Measurements from ENCODE around the gene ALPP. TPM values are rescaled to one million over a fixed set of nuclear protein-coding genes. Genes with fewer than 3 reads are reported as not detected.

ALPP gene
- total RNA-seq, 2 experiments from 2014 or later = not detected

- ChIA-PET POLR2A (no interaction called here), CTCF (no interaction called here)
- Histone ChIP-seq H3K27ac (ENCODE audit: low read depth in 1 of 2, low read length in 2 of 2) (no peak overlapping the region), H3K36me3 (ENCODE audit: insufficient read depth, low read length) (no peaks in the 10 kb centered on the region), H3K4me1 (ENCODE audit: insufficient read depth, low read length) (no peaks in the 10 kb centered on the region), H3K9me3 (ENCODE audit: control insufficient read depth in 1 of 2, insufficient read depth in 1 of 2, low read length in 2 of 2) (no peaks in the 10 kb centered on the region), H3K4me3 (ENCODE audit: low read length) (no peak overlapping the region), H3K27me3 (ENCODE audit: control insufficient read depth in 1 of 2, insufficient read depth in 2 of 2, low read length in 2 of 2) (peaks cover 0 to 5% of the 10 kb centered on the region in 2 experiments)
- Mint-ChIP-seq H3K36me3 (ENCODE audit: low read depth) (no peaks in the 10 kb centered on the region), H3K4me3 (no peak overlapping the region), H3K27me3 (peaks cover 22% of the 10 kb centered on the region), H3K4me1 (ENCODE audit: low read depth) (no peaks in the 10 kb centered on the region), H3K9me3 (no peaks in the 10 kb centered on the region), H3K27ac (no peak overlapping the region)
- intact Hi-C loops (cut with DNase I, micrococcal nuclease) = no loop called here
- no peak for ATAC-seq (ENCODE audit: poor library complexity)
- no peak for TF ChIP-seq CTCF (IDR thresholded peaks at IDR 0.05)
- DNase-seq = no peak
Measured at GRCh38 chr2:232396683-232397082, 18.1 kb downstream of the ALPP start.

GRCh38 chr2:232398293-232399034 is 19.9 kb downstream of the ALPP start:
- intact Hi-C loops (cut with DNase I, micrococcal nuclease) = no loop called here
- no peaks in the 10 kb centered on the region for H3K36me3 Mint-ChIP-seq (ENCODE audit: low read depth)
- no peaks in the 10 kb centered on the region for H3K4me1 Mint-ChIP-seq (ENCODE audit: low read depth)
- H3K36me3 ChIP-seq (ENCODE audit: insufficient read depth, low read length) = no peaks in the 10 kb centered on the region
- peaks cover 18% of the 10 kb centered on the region for H3K27me3 Mint-ChIP-seq
- no peak for ATAC-seq (ENCODE audit: poor library complexity)
- no peaks in the 10 kb centered on the region for H3K9me3 ChIP-seq (ENCODE audit: control insufficient read depth in 1 of 2, insufficient read depth in 1 of 2, low read length in 2 of 2)
- no peaks in the 10 kb centered on the region for H3K4me1 ChIP-seq (ENCODE audit: insufficient read depth, low read length)
- peaks cover 0 to 2% of the 10 kb centered on the region in 2 experiments for H3K27me3 ChIP-seq (ENCODE audit: control insufficient read depth in 1 of 2, insufficient read depth in 2 of 2, low read length in 2 of 2)
- H3K27ac ChIP-seq (ENCODE audit: low read depth in 1 of 2, low read length in 2 of 2) = no peak overlapping the region
- ChIA-PET CTCF (no interaction called here), POLR2A (interaction anchor here (0.6 kb wide), 1 partner anchor 144 kb away, joined by 4 read pairs; no protein-coding TSS in a partner anchor)
- no peak overlapping the region for H3K4me3 ChIP-seq (ENCODE audit: low read length)
- H3K4me3 Mint-ChIP-seq = no peak overlapping the region
- H3K27ac Mint-ChIP-seq = no peak overlapping the region
- DNase-seq = no peak
- no peak for TF ChIP-seq CTCF (IDR thresholded peaks at IDR 0.05)
- H3K9me3 Mint-ChIP-seq = no peaks in the 10 kb centered on the region

- H3K4me3 ChIP-seq (ENCODE audit: low read length) = no peak overlapping the region
- Mint-ChIP-seq H3K4me1 (ENCODE audit: low read depth) (no peaks in the 10 kb centered on the region), H3K4me3 (no peak overlapping the region), H3K9me3 (no peaks in the 10 kb centered on the region), H3K36me3 (ENCODE audit: low read depth) (no peaks in the 10 kb centered on the region), H3K27me3 (peaks cover 18% of the 10 kb centered on the region), H3K27ac (no peak overlapping the region)
- POLR2A ChIA-PET = no interaction called here
- H3K36me3 ChIP-seq (ENCODE audit: insufficient read depth, low read length) = no peaks in the 10 kb centered on the region
- ATAC-seq (ENCODE audit: poor library complexity) (no peak), DNase-seq (no peak)
- no peaks in the 10 kb centered on the region for H3K4me1 ChIP-seq (ENCODE audit: insufficient read depth, low read length)
- no peak overlapping the region for H3K27ac ChIP-seq (ENCODE audit: low read depth in 1 of 2, low read length in 2 of 2)
- intact Hi-C loops (cut with DNase I, micrococcal nuclease) = no loop called here
- CTCF ChIA-PET = no interaction called here
- H3K9me3 ChIP-seq (ENCODE audit: control insufficient read depth in 1 of 2, insufficient read depth in 1 of 2, low read length in 2 of 2) = no peaks in the 10 kb centered on the region
- H3K27me3 ChIP-seq (ENCODE audit: control insufficient read depth in 1 of 2, insufficient read depth in 2 of 2, low read length in 2 of 2) = no peaks in the 10 kb centered on the region
- TF ChIP-seq CTCF (IDR thresholded peaks at IDR 0.05) = no peak
Measured at GRCh38 chr2:232400256-232401015, 21.9 kb downstream of the ALPP start.

Measured in CD4-positive, alpha-beta T cell (primary cell).